ENCODE results near the gene DSCAM.

DSCAM gene

DNA sequence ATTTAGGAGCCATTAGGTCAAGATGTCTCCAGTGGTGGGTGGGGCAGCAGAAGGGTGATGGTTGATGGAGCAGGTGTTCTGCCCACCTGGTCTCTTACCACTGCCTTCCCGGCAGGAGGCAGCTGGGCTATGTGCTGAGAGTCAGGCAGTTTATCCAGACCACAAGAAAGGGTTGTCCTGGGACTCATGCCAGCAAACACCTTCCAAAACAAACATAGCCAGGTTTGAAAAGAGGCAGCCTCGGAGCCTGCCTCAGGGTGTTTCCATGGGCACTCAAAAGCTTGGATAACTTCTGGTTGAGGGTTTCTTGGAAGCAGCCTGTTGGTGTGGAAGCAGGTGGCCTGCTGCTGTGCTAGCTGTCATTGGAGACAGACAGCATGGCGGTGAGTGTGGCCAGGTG lies 792.6 kb downstream of the DSCAM start:
- no peak overlapping the region for H3K4me3 ChIP-seq (ENCODE audit: low read depth, low read length)

DNA sequence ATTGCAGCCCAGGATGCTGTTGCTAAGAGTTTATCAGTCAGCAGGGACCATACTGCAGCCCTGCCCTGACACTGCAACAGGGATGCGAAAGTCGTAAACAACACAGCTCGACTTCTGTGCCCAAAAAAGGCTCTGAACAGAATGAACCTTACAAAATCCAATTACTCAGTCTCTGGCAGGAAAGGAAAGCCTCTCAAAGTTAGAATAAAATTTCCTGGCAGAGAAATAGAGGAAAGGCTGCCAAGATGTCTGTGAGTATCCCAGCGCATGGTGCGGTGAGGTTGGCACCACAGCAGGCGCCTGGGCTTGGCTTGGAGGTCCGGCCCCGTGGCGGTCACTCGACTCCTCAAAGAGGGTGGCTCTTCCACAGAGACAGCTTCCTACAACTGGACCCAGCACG lies 794.0 kb downstream of the DSCAM start:
- TF ChIP-seq, protein P1, sequence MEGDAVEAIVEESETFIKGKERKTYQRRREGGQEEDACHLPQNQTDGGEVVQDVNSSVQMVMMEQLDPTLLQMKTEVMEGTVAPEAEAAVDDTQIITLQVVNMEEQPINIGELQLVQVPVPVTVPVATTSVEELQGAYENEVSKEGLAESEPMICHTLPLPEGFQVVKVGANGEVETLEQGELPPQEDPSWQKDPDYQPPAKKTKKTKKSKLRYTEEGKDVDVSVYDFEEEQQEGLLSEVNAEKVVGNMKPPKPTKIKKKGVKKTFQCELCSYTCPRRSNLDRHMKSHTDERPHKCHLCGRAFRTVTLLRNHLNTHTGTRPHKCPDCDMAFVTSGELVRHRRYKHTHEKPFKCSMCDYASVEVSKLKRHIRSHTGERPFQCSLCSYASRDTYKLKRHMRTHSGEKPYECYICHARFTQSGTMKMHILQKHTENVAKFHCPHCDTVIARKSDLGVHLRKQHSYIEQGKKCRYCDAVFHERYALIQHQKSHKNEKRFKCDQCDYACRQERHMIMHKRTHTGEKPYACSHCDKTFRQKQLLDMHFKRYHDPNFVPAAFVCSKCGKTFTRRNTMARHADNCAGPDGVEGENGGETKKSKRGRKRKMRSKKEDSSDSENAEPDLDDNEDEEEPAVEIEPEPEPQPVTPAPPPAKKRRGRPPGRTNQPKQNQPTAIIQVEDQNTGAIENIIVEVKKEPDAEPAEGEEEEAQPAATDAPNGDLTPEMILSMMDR (IDR thresholded peaks at IDR 0.05; ENCODE audit: low read depth, low read length, missing control alignments) = no peak
- Histone ChIP-seq H3K36me3 (replicated peaks) (no peaks in the 10 kb centered on the region), H3K27me3 (replicated peaks) (no peaks in the 10 kb centered on the region), H3K27ac (no peak overlapping the region), H3K4me3 (ENCODE audit: low read depth, low read length) (no peak overlapping the region)
- no peak for DNase-seq
- in situ Hi-C loops (cut with HindIII; ENCODE audit: low pct_ligation_motif_present, low sequenced_read_pairs) = no loop called here

More for the DNA sequence above, 792.6 kb downstream of the DSCAM start:
- H3K27ac ChIP-seq = no peak overlapping the region
- H3K27me3 ChIP-seq (replicated peaks) = no peaks in the 10 kb centered on the region
- TF ChIP-seq, protein P1 (IDR thresholded peaks at IDR 0.05; ENCODE audit: low read depth, low read length, missing control alignments) = no peak
- H3K36me3 ChIP-seq (replicated peaks) = no peaks in the 10 kb centered on the region
- DNase-seq = no peak
- in situ Hi-C loops (cut with HindIII; ENCODE audit: low pct_ligation_motif_present, low sequenced_read_pairs) = no loop called here

DNA sequence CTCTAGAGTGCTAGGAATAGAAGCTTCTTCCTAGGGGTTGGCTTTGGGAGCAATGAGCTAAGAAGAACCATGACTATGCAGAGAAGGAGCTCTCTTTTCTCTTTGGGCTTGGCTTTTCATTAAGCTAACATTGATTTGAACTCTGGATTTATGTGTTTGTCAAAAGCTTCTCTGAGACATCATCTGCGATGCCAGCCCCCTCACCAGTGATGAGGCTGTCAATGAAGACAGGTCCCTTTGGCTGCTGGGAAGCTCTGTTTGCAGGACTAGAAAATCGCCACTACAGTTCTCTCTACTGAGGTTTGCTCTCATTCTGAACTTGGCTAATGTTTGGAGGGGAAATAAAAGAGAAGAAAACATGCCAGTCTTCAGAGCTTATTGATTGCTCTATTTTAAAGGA lies 794.7 kb downstream of the DSCAM start:
- H3K36me3 ChIP-seq (replicated peaks) = no peaks in the 10 kb centered on the region
- TF ChIP-seq, protein P1 (IDR thresholded peaks at IDR 0.05; ENCODE audit: low read depth, low read length, missing control alignments) = no peak
- H3K27ac ChIP-seq = no peak overlapping the region
- H3K4me3 ChIP-seq (ENCODE audit: low read depth, low read length) = no peak overlapping the region
- DNase-seq = no peak
- in situ Hi-C loops (cut with HindIII; ENCODE audit: low pct_ligation_motif_present, low sequenced_read_pairs) = no loop called here
- no peaks in the 10 kb centered on the region for H3K27me3 ChIP-seq (replicated peaks)

DNA sequence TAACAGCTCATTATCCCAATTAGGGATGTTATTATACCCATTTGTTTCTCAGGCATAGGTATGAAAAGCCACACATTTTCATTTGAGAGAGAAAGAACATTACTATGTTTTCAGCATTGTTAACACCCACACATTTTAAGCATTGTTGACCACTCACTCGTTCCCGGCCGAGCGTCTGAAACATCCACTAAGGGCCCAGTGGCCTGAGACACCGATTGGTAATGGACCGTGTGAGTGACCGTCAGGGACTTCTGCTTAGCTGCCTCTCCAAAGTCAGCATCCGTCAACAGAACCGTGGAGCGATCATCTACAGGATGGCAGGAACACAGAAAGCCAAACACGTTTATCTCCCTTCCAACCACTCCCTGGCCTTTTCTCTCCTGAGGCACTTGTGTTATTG lies 795.2 kb downstream of the DSCAM start:
- H3K36me3 ChIP-seq (replicated peaks) = no peaks in the 10 kb centered on the region
- H3K4me3 ChIP-seq (ENCODE audit: low read depth, low read length) = no peak overlapping the region
- no peak overlapping the region for H3K27ac ChIP-seq
- H3K27me3 ChIP-seq (replicated peaks) = no peaks in the 10 kb centered on the region
- in situ Hi-C loops (cut with HindIII; ENCODE audit: low pct_ligation_motif_present, low sequenced_read_pairs) = no loop called here
- TF ChIP-seq, protein P1 (IDR thresholded peaks at IDR 0.05; ENCODE audit: low read depth, low read length, missing control alignments) = no peak
- no peak for DNase-seq

DNA sequence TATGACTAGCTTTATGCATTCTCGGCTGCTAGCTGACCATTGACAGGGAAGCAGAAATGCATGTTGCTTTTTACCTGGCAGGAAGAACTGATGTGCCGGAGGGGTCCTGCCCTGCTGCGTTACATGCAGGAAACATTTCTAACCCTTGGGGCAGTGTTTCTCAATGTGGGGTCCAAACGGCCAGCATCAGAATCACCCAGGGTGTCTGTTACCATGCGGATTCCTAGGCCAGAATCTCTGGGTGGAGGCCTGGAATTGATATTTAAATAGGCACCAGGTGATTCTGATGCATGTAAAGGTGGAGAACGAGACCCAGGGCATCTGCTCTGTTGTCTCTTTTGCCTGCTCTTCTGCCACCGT lies 797.0 kb downstream of the DSCAM start:
- H3K4me3 ChIP-seq (ENCODE audit: low read depth, low read length) = no peak overlapping the region
- in situ Hi-C loops (cut with HindIII; ENCODE audit: low pct_ligation_motif_present, low sequenced_read_pairs) = no loop called here
- H3K36me3 ChIP-seq (replicated peaks) = no peaks in the 10 kb centered on the region
- no peaks in the 10 kb centered on the region for H3K27me3 ChIP-seq (replicated peaks)
- TF ChIP-seq, protein P1 (IDR thresholded peaks at IDR 0.05; ENCODE audit: low read depth, low read length, missing control alignments) = no peak
- no peak overlapping the region for H3K27ac ChIP-seq
- DNase-seq = no peak
